IMR-90 (cell line): Measurements from ENCODE around the gene EXD2. TPM values are rescaled to one million over a fixed set of nuclear protein-coding genes. Genes with fewer than 3 reads are reported as not detected.

ENCODE experiments used
- ATAC-seq: fragments of 200-7000 bp; cut with Tn5 transposase; 2 replicates; pipeline ENCODE4 v1.9.1; 2020; ENCODE audit warnings: low read depth, mild to moderate bottlenecking, moderate library complexity
- BruUV-seq: library from RNA; stranded (reverse); fragments of 400-500 nt; replicated peaks from 2 replicates; lab custom pipeline; 2021; lab: Mats Ljungman, UMichigan
- CTCF ChIA-PET: fragments of 300-600 bp; formaldehyde crosslinking; extraction: SDS; loops from one replicate; lab custom pipeline; 2021; ENCODE audit warnings: antibody characterized with exemption; lab: Yijun Ruan, JAX
- POLR2A ChIA-PET: fragments of 300-600 bp; sonication (Branson Sonifier 250); formaldehyde crosslinking; loops from one replicate; lab custom pipeline; 2022; ENCODE audit warnings: antibody characterized with exemption; ENCODE audit not compliant: unreplicated experiment; lab: Charles Lee
- DNase-seq: peaks from one replicate; pipeline ENCODE4 v3.0.0; 2013
- H2AFZ ChIP-seq: replicated peaks from 2 replicates; pipeline ENCODE3; 2013; ENCODE audit warnings: low read length, mild to moderate bottlenecking; ENCODE audit not compliant: poor library complexity
- H2AK5ac ChIP-seq: 2 replicates; pipeline ENCODE4 v1.6.1; 2013; ENCODE audit warnings: low read depth, low read length, inconsistent platforms
- H2AK9ac ChIP-seq: replicated peaks from 2 replicates; pipeline ENCODE3; 2013; ENCODE audit warnings: mild to moderate bottlenecking, low read depth, low read length, moderate library complexity; ENCODE audit not compliant: poor library complexity
- H2BK120ac ChIP-seq: 2 replicates; pipeline ENCODE4 v1.6.1; 2013; ENCODE audit warnings: low read depth, low read length, inconsistent platforms
- H2BK15ac ChIP-seq: 3 replicates; pipeline ENCODE4 v1.6.1; 2013; ENCODE audit warnings: low read depth, low read length, inconsistent platforms
- H2BK20ac ChIP-seq: 2 replicates; pipeline ENCODE4 v1.6.1; 2013; ENCODE audit warnings: low read depth, mild to moderate bottlenecking, inconsistent platforms, low read length, moderate library complexity
- H2BK5ac ChIP-seq: 2 replicates; pipeline ENCODE4 v1.6.1; 2013; ENCODE audit warnings: mild to moderate bottlenecking, low read depth, low read length, inconsistent platforms; ENCODE audit not compliant: poor library complexity, severe bottlenecking
- H3K14ac ChIP-seq: replicated peaks from 2 replicates; pipeline ENCODE4 v1.6.1; 2013; ENCODE audit warnings: low read depth, low read length, inconsistent platforms
- H3K18ac ChIP-seq: 2 replicates; pipeline ENCODE4 v1.6.1; 2013; ENCODE audit warnings: low read depth, low read length, control low read depth
- H3K23ac ChIP-seq: 2 replicates; pipeline ENCODE4 v1.6.1; 2013; ENCODE audit warnings: low read depth, low read length, inconsistent platforms
- H3K27ac ChIP-seq: 2 replicates; pipeline ENCODE4 v1.5.1; 2013; ENCODE audit warnings: mild to moderate bottlenecking, control low read depth, low read length; ENCODE audit not compliant: insufficient read depth
- H3K27me3 ChIP-seq: 2 replicates; pipeline ENCODE4 v1.6.1; 2013; ENCODE audit warnings: low read length; ENCODE audit not compliant: control insufficient read depth, insufficient read depth
- H3K36me3 ChIP-seq: 2 replicates; pipeline ENCODE4 v1.6.1; 2013; ENCODE audit warnings: low read length, mixed read lengths; ENCODE audit not compliant: control insufficient read depth, insufficient read depth
- H3K4ac ChIP-seq: 2 replicates; pipeline ENCODE4 v1.6.1; 2013; ENCODE audit warnings: low read depth, low read length, inconsistent platforms
- H3K4me1 ChIP-seq: 2 replicates; pipeline ENCODE4 v1.6.1; 2013; ENCODE audit warnings: low read length, mixed read lengths; ENCODE audit not compliant: control insufficient read depth, insufficient read depth
- H3K4me2 ChIP-seq: 2 replicates; pipeline ENCODE4 v1.6.1; 2013; ENCODE audit warnings: low read depth, mild to moderate bottlenecking, control low read depth, low read length, moderate library complexity
- H3K4me3 ChIP-seq: 2 replicates; pipeline ENCODE4 v1.5.1; 2013; ENCODE audit warnings: low read depth, mild to moderate bottlenecking, control low read depth, low read length, moderate library complexity; ENCODE audit not compliant: insufficient read depth
- H3K56ac ChIP-seq: 2 replicates; pipeline ENCODE4 v1.6.1; 2013; ENCODE audit warnings: low read length, inconsistent platforms; ENCODE audit not compliant: insufficient read depth; ENCODE audit errors: extremely low read depth
- H3K79me1 ChIP-seq, 2 experiments: 2 replicates each; pipeline ENCODE4 v1.6.1; 2013; ENCODE audit warnings: low read length in 2 of 2, inconsistent platforms in 1 of 2, low read depth in 1 of 2
- H3K9ac ChIP-seq: 2 replicates; pipeline ENCODE4 v1.6.1; 2013; ENCODE audit warnings: low read depth, low read length, control low read depth
- H3K9me1 ChIP-seq: 2 replicates; pipeline ENCODE4 v1.6.1; 2013; ENCODE audit warnings: low read length, inconsistent platforms; ENCODE audit not compliant: insufficient read depth
- H3K9me3 ChIP-seq: 2 replicates; pipeline ENCODE4 v1.6.1; 2013; ENCODE audit warnings: low read length; ENCODE audit not compliant: control insufficient read depth, insufficient read depth
- H4K20me1 ChIP-seq: 2 replicates; pipeline ENCODE4 v1.6.1; 2013; ENCODE audit warnings: low read length, inconsistent platforms; ENCODE audit not compliant: insufficient read depth
- H4K5ac ChIP-seq: 2 replicates; pipeline ENCODE4 v1.6.1; 2013; ENCODE audit warnings: mild to moderate bottlenecking, low read depth, low read length, control low read depth
- H4K8ac ChIP-seq, 2 experiments: 2 replicates each; pipeline ENCODE4 v1.6.1; 2013; ENCODE audit warnings: low read depth in 2 of 2, low read length in 2 of 2, control low read depth in 1 of 2, inconsistent platforms in 1 of 2
- H4K91ac ChIP-seq: 2 replicates; pipeline ENCODE4 v1.6.1; 2013; ENCODE audit warnings: low read depth, low read length, inconsistent platforms; ENCODE audit not compliant: insufficient read depth
- BHLHE40 ChIP-seq: fragments of 150-350 bp; IDR thresholded peaks from 2 replicates; pipeline ENCODE4 v1.6.1; 2016; ENCODE audit warnings: mild to moderate bottlenecking, low read depth, low read length
- CEBPB ChIP-seq: IDR thresholded peaks from 2 replicates; pipeline ENCODE4 v1.6.1; 2012; ENCODE audit warnings: low read depth, low read length, improper control_type of control experiment
- CHD1 ChIP-seq: IDR thresholded peaks from 2 replicates; pipeline ENCODE4 v1.6.1; 2012; ENCODE audit warnings: low read depth, low read length, improper control_type of control experiment
- ELK1 ChIP-seq: fragments of 150-350 bp; IDR thresholded peaks from 2 replicates; pipeline ENCODE4 v1.6.1; 2016; ENCODE audit warnings: low read depth, mild to moderate bottlenecking, low read length, moderate library complexity, borderline replicate concordance
- FOS ChIP-seq: fragments of 150-350 bp; IDR thresholded peaks from 2 replicates; pipeline ENCODE4 v1.6.1; 2016; ENCODE audit warnings: low read depth, low read length
- MAFK ChIP-seq: IDR thresholded peaks from 2 replicates; pipeline ENCODE4 v1.6.1; 2012; ENCODE audit warnings: low read depth, low read length, improper control_type of control experiment
- MAZ ChIP-seq: IDR thresholded peaks from 2 replicates; pipeline ENCODE4 v1.6.1; 2012; ENCODE audit warnings: low read depth, mild to moderate bottlenecking, low read length, improper control_type of control experiment, moderate library complexity, borderline replicate concordance
- MXI1 ChIP-seq: IDR thresholded peaks from 2 replicates; pipeline ENCODE4 v1.6.1; 2012; ENCODE audit warnings: low read depth, mild to moderate bottlenecking, low read length, moderate library complexity, borderline replicate concordance
- NFE2L2 ChIP-seq: fragments of 150-350 bp; IDR thresholded peaks from 2 replicates; pipeline ENCODE4 v1.6.1; 2016; ENCODE audit warnings: low read depth, mild to moderate bottlenecking, low read length
- POLR2A ChIP-seq: IDR thresholded peaks from 2 replicates; pipeline ENCODE4 v1.6.1; 2012; ENCODE audit warnings: mild to moderate bottlenecking, low read depth, low read length
- RAD21 ChIP-seq: IDR thresholded peaks from 2 replicates; pipeline ENCODE4 v1.6.1; 2012; ENCODE audit warnings: low read length, improper control_type of control experiment
- RCOR1 ChIP-seq: IDR thresholded peaks from 2 replicates; pipeline ENCODE4 v1.6.1; 2012; ENCODE audit warnings: mild to moderate bottlenecking, low read length, improper control_type of control experiment; ENCODE audit not compliant: insufficient replicate concordance
- RFX5 ChIP-seq: IDR thresholded peaks from 2 replicates; pipeline ENCODE4 v1.8.0; 2012; ENCODE audit warnings: low read depth, mild to moderate bottlenecking, low read length, moderate library complexity
- SMC3 ChIP-seq: fragments of 150-350 bp; IDR thresholded peaks from 2 replicates; pipeline ENCODE4 v1.6.1; 2016; ENCODE audit warnings: low read depth, mild to moderate bottlenecking, antibody characterized with exemption, low read length, moderate library complexity
- USF2 ChIP-seq: fragments of 150-350 bp; IDR thresholded peaks from 2 replicates; pipeline ENCODE4 v1.6.1; 2017; ENCODE audit warnings: mild to moderate bottlenecking, antibody characterized with exemption, low read length, low read depth
- WGBS, 2 experiments: methylation state at CpG; one replicate each; pipeline versions ENCODE4 v1.1.5 to v1.1.7; 2013; ENCODE audit warnings: missing lambda C conversion rate in 2 of 2; ENCODE audit not compliant: insufficient read length in 1 of 2; ENCODE audit errors: extremely low coverage in 2 of 2; 5-methylcytosine and 5-hydroxymethylcytosine counted together
- dilution Hi-C: fragments of 300-500 bp; cut with HindIII; formaldehyde crosslinking; loops from one replicate; pipeline ENCODE4 v1.14.3; 2018; ENCODE audit warnings: low sequenced_read_pairs; ENCODE audit not compliant: unreplicated experiment
- in situ Hi-C: fragments of 300-500 bp; cut with MboI; formaldehyde crosslinking; loops from 3 replicates; pipeline ENCODE4 v1.14.3; 2019; ENCODE audit warnings: low sequenced_read_pairs, inconsistent platforms, mixed read lengths
- intact Hi-C: fragments of 100-400 bp; cut with micrococcal nuclease; formaldehyde crosslinking; loops from 2 replicates; pipeline ENCODE4 v1.10.0; 2022
- polyA plus RNA-seq, 3 experiments: library from polyadenylated mRNA; depleted of rRNA; stranded (reverse); fragments of >200 nt; gene quantifications; 2 replicates each; pipeline ENCODE4 v1.2.3, GENCODE V29; 2012; ENCODE audit warnings: low replicate concordance in 1 of 3
- total RNA-seq: library from RNA; depleted of rRNA; stranded (reverse); fragments of >200 nt; gene quantifications from 2 replicates; pipeline ENCODE4 v1.2.3, GENCODE V29; 2012
- TF ChIP-seq, protein P1 (sequence below): conservative IDR thresholded peaks from 2 replicates; pipeline ENCODE4 v1.5.1; 2012; ENCODE audit warnings: mild to moderate bottlenecking, low read depth, low read length, improper control_type of control experiment

EXD2 gene
- total and polyA plus RNA-seq, 2 of the 4 experiments (the other 2 are of a cell fraction) = 11.0 to 13.3 TPM

DNA sequence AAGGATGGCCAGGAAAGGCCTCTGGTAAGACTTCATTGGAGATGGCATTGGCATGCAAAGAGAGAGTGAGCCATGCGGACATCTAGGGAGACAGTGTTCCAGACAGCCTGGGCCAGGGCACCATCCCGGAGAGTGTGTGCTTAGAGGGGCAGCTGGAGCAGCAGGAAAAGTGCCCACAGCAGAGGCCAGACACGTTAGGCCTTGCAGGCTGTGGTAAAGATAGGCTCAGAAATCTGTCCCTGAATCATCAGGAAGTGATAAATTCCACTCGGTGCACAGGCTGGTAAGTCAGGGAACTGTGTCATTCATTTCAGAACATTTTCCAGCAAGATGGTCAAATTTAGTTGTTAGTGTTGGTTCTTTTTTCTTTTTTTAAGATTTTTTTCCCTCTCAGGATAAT, 77.5 kb downstream of the EXD2 start:
- intact Hi-C loops (loop anchor here (5.0 kb wide), 1 partner anchor 49 kb away; no protein-coding TSS in a partner anchor), dilution Hi-C loops (no loop called here), in situ Hi-C loops (loop anchor here (25.0 kb wide), 1 partner anchor 469 kb away; no protein-coding TSS in a partner anchor)
- CTCF ChIA-PET = no interaction called here
- Histone ChIP-seq H3K4me1 (peaks cover 10% of the 10 kb centered on the region), H3K27me3 (peaks cover 7% of the 10 kb centered on the region), H3K9ac (no peak overlapping the region), H3K4ac (peak overlapping the region; percentile 65; the same call in 1 of the 2 replicates), H3K27ac (no peak overlapping the region), H3K79me1 (peaks cover 0 to 4% of the 10 kb centered on the region in 2 experiments; a peak in 1 of 4 replicates), H2BK15ac (no peak overlapping the region), H3K23ac (no peak overlapping the region; the same call in 1 of the 2 replicates), H3K56ac (no peak overlapping the region), H4K20me1 (no peaks in the 10 kb centered on the region), H2BK20ac (no peak overlapping the region), H4K91ac (no peak overlapping the region), H3K36me3 (no peaks in the 10 kb centered on the region), H3K9me3 (no peaks in the 10 kb centered on the region), H3K4me3 (no peak overlapping the region), H3K9me1 (peaks cover 28% of the 10 kb centered on the region), H4K8ac (peak overlapping the region in 1 of 2 experiments; percentile 57; a peak in 2 of 4 replicates), H2AK5ac (peak overlapping the region; percentile 53; the same call in 1 of the 2 replicates), H4K5ac (no peak overlapping the region), H2AK9ac (no peak overlapping the region), H3K4me2 (no peak overlapping the region), H3K14ac (peak overlapping the region; percentile 69), H3K18ac (no peak overlapping the region), H2AFZ (peak overlapping the region; percentile 90), H2BK120ac (peak overlapping the region; percentile 64; the same call in 1 of the 2 replicates), H2BK5ac (peak overlapping the region; percentile 93)
- BruUV-seq = no TSS peak
- TF ChIP-seq MXI1 (no peak), ELK1 (no peak), POLR2A (no peak), MAZ (no peak), CEBPB (no peak), NFE2L2 (no peak), RCOR1 (no peak), CHD1 (no peak), RFX5 (no peak), MAFK (no peak), BHLHE40 (no peak), FOS (no peak), RAD21 (no peak), USF2 (no peak), SMC3 (no peak)
- TF ChIP-seq, protein P1, sequence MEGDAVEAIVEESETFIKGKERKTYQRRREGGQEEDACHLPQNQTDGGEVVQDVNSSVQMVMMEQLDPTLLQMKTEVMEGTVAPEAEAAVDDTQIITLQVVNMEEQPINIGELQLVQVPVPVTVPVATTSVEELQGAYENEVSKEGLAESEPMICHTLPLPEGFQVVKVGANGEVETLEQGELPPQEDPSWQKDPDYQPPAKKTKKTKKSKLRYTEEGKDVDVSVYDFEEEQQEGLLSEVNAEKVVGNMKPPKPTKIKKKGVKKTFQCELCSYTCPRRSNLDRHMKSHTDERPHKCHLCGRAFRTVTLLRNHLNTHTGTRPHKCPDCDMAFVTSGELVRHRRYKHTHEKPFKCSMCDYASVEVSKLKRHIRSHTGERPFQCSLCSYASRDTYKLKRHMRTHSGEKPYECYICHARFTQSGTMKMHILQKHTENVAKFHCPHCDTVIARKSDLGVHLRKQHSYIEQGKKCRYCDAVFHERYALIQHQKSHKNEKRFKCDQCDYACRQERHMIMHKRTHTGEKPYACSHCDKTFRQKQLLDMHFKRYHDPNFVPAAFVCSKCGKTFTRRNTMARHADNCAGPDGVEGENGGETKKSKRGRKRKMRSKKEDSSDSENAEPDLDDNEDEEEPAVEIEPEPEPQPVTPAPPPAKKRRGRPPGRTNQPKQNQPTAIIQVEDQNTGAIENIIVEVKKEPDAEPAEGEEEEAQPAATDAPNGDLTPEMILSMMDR = no peak
- peak; percentile 61 for DNase-seq
- WGBS, 2 experiments = 50% methylated on average over 2 of the region's 4 CpGs; no CpG with 5 or more reads in 1 of the 2 experiments
- peak; percentile 68 for ATAC-seq
- POLR2A ChIA-PET = no interaction called here
